HepG2 (cell line): Measurements from ENCODE around the gene MYADML2. TPM values are rescaled to one million over a fixed set of nuclear protein-coding genes. Genes with fewer than 3 reads are reported as not detected.

ENCODE experiments used
- ATRX ChIP-seq: sonication (generic); formaldehyde crosslinking; IDR thresholded peaks from 2 replicates; pipeline ENCODE4 v1.4.0; 2020; ENCODE audit warnings: missing genetic modification reagents, borderline replicate concordance
- CHD4 ChIP-seq: fragments of 200-600 bp; sonication (generic); IDR thresholded peaks from 2 replicates; pipeline ENCODE4 v1.7.0; 2017; ENCODE audit warnings: mild to moderate bottlenecking, low read length, borderline replicate concordance
- HES4 ChIP-seq: sonication (generic); formaldehyde crosslinking; IDR thresholded peaks from 2 replicates; pipeline ENCODE4 v1.9.0; 2021; ENCODE audit warnings: mild to moderate bottlenecking, missing genetic modification reagents, borderline replicate concordance
- HMG20B ChIP-seq: conservative IDR thresholded peaks from 2 replicates; pipeline ENCODE4 v1.6.1; 2016; ENCODE audit warnings: missing genetic modification reagents, missing compliant biosample characterization
- JUNB ChIP-seq: sonication (generic); formaldehyde crosslinking; IDR thresholded peaks from 2 replicates; pipeline ENCODE4 v1.8.0; 2022; ENCODE audit warnings: missing genetic modification reagents, mild to moderate bottlenecking, borderline replicate concordance
- MED8 ChIP-seq: sonication (generic); formaldehyde crosslinking; IDR thresholded peaks from 2 replicates; pipeline ENCODE4 v1.8.1; 2023; ENCODE audit warnings: mild to moderate bottlenecking, missing genetic modification reagents; ENCODE audit not compliant: insufficient replicate concordance
- MEIS1 ChIP-seq: sonication (generic); formaldehyde crosslinking; IDR thresholded peaks from 2 replicates; pipeline ENCODE4 v1.9.0; 2021; ENCODE audit warnings: mild to moderate bottlenecking, missing genetic modification reagents, moderate library complexity, borderline replicate concordance
- MYPOP ChIP-seq: sonication (generic); formaldehyde crosslinking; IDR thresholded peaks from 2 replicates; pipeline ENCODE4 v1.8.1; 2023; ENCODE audit warnings: mild to moderate bottlenecking, moderate library complexity, missing genetic modification reagents
- SKI ChIP-seq: fragments of 450-650 bp; IDR thresholded peaks from one replicate; pipeline ENCODE4 v1.6.1; 2018; ENCODE audit warnings: mild to moderate bottlenecking; ENCODE audit not compliant: partially characterized antibody
- SNRNP70 ChIP-seq: fragments of 200-400 bp; formaldehyde crosslinking; IDR thresholded peaks from 2 replicates; pipeline ENCODE4 v1.6.1; 2017; ENCODE audit warnings: mild to moderate bottlenecking, low read depth, low read length, moderate library complexity
- SRSF1 ChIP-seq: fragments of 200-400 bp; formaldehyde crosslinking; optimal IDR thresholded peaks from 2 replicates; pipeline ENCODE3; 2017; ENCODE audit warnings: mild to moderate bottlenecking, low read depth, low read length, moderate library complexity
- YY1 ChIP-seq: IDR thresholded peaks from 2 replicates; pipeline ENCODE4 v1.6.1; 2011; ENCODE audit warnings: low read length, low read depth, moderate library complexity, mild to moderate bottlenecking; ENCODE audit not compliant: insufficient read depth, insufficient replicate concordance
- ZBTB14 ChIP-seq: sonication (generic); formaldehyde crosslinking; IDR thresholded peaks from 2 replicates; pipeline ENCODE4 v1.4.0; 2020; ENCODE audit warnings: missing genetic modification reagents
- ZFP37 ChIP-seq: sonication (generic); formaldehyde crosslinking; IDR thresholded peaks from 2 replicates; pipeline ENCODE4 v1.4.0; 2020; ENCODE audit warnings: missing genetic modification reagents, borderline replicate concordance
- ZFP91 ChIP-seq: sonication (generic); formaldehyde crosslinking; IDR thresholded peaks from 2 replicates; pipeline ENCODE4 v1.9.0; 2022; ENCODE audit warnings: missing genetic modification reagents, mild to moderate bottlenecking, borderline replicate concordance
- ZFX ChIP-seq: sonication (generic); formaldehyde crosslinking; IDR thresholded peaks from 2 replicates; pipeline ENCODE4 v1.4.0; 2020; ENCODE audit warnings: mild to moderate bottlenecking, low read depth, missing genetic modification reagents, moderate library complexity
- ZFYVE20 ChIP-seq: sonication (generic); formaldehyde crosslinking; IDR thresholded peaks from 2 replicates; pipeline ENCODE4 v1.8.0; 2023; ENCODE audit warnings: low read depth, mild to moderate bottlenecking, moderate library complexity, missing genetic modification reagents, borderline replicate concordance
- ZNF20 ChIP-seq: sonication (generic); formaldehyde crosslinking; IDR thresholded peaks from 2 replicates; pipeline ENCODE4 v1.4.0; 2020; ENCODE audit warnings: mild to moderate bottlenecking, moderate library complexity, missing genetic modification reagents
- ZNF251 ChIP-seq: sonication (generic); formaldehyde crosslinking; IDR thresholded peaks from 2 replicates; pipeline ENCODE4 v1.9.0; 2021; ENCODE audit warnings: mild to moderate bottlenecking, missing genetic modification reagents
- ZNF317 ChIP-seq: sonication (generic); formaldehyde crosslinking; IDR thresholded peaks from 2 replicates; pipeline ENCODE4 v1.5.0; 2020; ENCODE audit warnings: mild to moderate bottlenecking, missing genetic modification reagents
- ZNF432 ChIP-seq: sonication (generic); formaldehyde crosslinking; IDR thresholded peaks from 2 replicates; pipeline ENCODE4 v1.5.0; 2020; ENCODE audit warnings: missing genetic modification reagents, mild to moderate bottlenecking, borderline replicate concordance
- ZNF652 ChIP-seq: IDR thresholded peaks from 2 replicates; pipeline ENCODE4 v1.6.1; 2016; ENCODE audit warnings: low read depth, borderline replicate concordance
- ZNF83 ChIP-seq: sonication (generic); formaldehyde crosslinking; IDR thresholded peaks from 2 replicates; pipeline ENCODE4 v1.4.0; 2020; ENCODE audit warnings: missing genetic modification reagents, mild to moderate bottlenecking, borderline replicate concordance
- ZSCAN21 ChIP-seq: sonication (generic); formaldehyde crosslinking; IDR thresholded peaks from 2 replicates; pipeline ENCODE4 v1.8.0; 2022; ENCODE audit warnings: mild to moderate bottlenecking, missing genetic modification reagents, moderate library complexity, borderline replicate concordance
- ZSCAN31 ChIP-seq: sonication (generic); formaldehyde crosslinking; IDR thresholded peaks from 2 replicates; pipeline ENCODE4 v1.5.0; 2020; ENCODE audit warnings: low read depth, mild to moderate bottlenecking, missing genetic modification reagents
- polyA plus RNA-seq, 8 experiments: library from polyadenylated mRNA; depleted of rRNA in 3 of 8; stranded (reverse) in 7 of 8; unstranded in 1 of 8; fragments of >200 nt; fragmentation: Illumina TruSeq in 4 of 8; extraction: Trizol in 4 of 8; gene quantifications; 2 replicates each; pipeline versions ENCODE4 v1.2.1 to v1.2.3, GENCODE V29; 2011 to 2016; ENCODE audit warnings: low read depth in 4 of 8, missing spikeins in 1 of 8, mixed read lengths in 1 of 8; ENCODE audit not compliant: insufficient read depth in 1 of 8
- total RNA-seq, 5 experiments: library from RNA; depleted of rRNA; stranded (reverse); fragments of >200 nt; fragmentation: Illumina TruSeq; extraction: Trizol; gene quantifications; 2 replicates each; pipeline ENCODE4 v1.2.3, GENCODE V29; 2016; ENCODE audit warnings: low read depth in 1 of 5

MYADML2 gene
- total and polyA plus RNA-seq, 2 of the 13 experiments (the other 11 are each of a cell fraction or from before 2014, with no cell fraction given) = not detected

GRCh38 chr17:81992306-81993102, 45.5 kb upstream of the MYADML2 start (continued):
- TF ChIP-seq YY1 (peak; percentile 38), ZNF20 (no peak; the same call in 1 of the 2 replicates), ZNF251 (CRISPR knock-in tag) (peak; percentile 99), CHD4 (no peak), ZNF652 (CRISPR knock-in tag) (peak; percentile 6; the same call in 1 of the 2 replicates), SNRNP70 (no peak), ZFP91 (CRISPR knock-in tag) (peak; percentile 73), MEIS1 (CRISPR knock-in tag) (peak; percentile 83), ZNF317 (CRISPR knock-in tag) (peak; percentile 94), ZFX (CRISPR knock-in tag) (peak; percentile 98), ZFYVE20 (CRISPR knock-in tag) (peak; percentile 91; the same call in 1 of the 2 replicates), SRSF1 (peak; percentile 82), ZNF432 (CRISPR knock-in tag) (no peak; the same call in 1 of the 2 replicates), ZFP37 (peak; percentile 88), ZSCAN21 (CRISPR knock-in tag) (peak; percentile 99), SKI (peak; percentile 68), MED8 (CRISPR knock-in tag) (peak; percentile 98), JUNB (CRISPR knock-in tag) (peak; percentile 87), MYPOP (CRISPR knock-in tag) (peak; percentile 87), ATRX (CRISPR knock-in tag) (peak; percentile 31; the same call in 1 of the 2 replicates), HMG20B (CRISPR knock-in tag) (peak; percentile 72; the same call in 1 of the 2 replicates), ZNF83 (CRISPR knock-in tag) (peak; percentile 93), ZSCAN31 (no peak; the same call in none of the 2 replicates), ZBTB14 (peak; percentile 65), HES4 (CRISPR knock-in tag) (peak; percentile 97)
